NCI-H1105 (cell line): Measurements from ENCODE around the gene B9D1.

Experiments
- DNase-seq: peaks from one replicate; lab custom pipeline; 2025; lab: John Stamatoyannopoulos, UW

Gene B9D1

DNA sequence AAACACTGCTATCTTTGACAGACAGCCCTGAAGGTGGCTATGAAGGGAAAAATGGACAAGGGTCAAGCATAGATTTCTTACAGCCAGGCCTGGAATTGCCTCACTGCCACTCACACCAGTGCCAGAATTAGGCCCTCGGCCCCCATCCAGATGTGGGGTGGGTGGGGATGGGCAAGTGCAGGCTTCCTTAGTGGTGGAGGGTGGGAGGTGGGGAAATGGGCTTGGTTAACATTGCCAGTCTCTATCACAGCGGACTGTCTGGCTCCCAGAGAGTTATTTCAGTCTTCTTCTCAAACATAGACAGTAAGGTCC is 24.9 kb downstream of the B9D1 start:
- DNase-seq: no peak

DNA sequence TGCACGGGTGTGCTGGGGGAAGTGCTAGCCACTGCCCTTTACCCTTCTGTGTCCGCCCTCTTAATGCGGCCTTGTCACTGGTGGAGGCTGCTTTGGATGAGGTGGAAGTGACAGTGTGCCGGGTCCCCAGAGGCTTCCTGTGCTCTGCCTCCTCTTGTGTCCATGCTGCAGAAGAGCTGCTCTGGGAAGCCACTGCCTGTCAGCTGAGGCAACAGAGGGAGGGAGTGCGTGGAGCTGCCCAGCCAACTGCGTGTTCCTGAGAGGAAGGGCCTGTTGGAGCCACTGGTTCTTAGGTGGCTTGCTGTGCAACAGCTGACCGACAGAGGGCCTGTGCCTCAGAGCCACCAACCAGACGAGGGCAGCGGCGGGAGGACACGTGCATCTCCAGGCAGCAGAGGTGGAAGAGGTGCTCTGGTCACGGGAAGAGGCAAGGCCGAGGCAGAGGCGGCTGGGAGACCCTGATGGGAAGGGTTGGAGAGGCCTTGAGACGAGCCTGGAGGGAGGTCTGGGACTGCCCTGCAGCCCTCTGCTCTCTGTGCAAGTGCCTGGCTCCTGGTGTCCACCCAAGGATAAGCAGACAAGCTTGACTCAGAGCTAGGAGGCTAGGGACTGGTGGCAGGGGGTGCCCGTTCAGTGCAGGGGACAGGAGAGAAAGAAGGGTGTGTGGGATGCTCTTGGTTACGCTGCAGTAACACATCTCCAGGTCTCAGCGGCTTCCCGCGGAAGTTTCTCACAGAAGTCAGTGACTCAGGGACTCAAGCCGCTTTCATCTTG is 25.4 kb downstream of the B9D1 start:
- DNase-seq: no peak

DNA sequence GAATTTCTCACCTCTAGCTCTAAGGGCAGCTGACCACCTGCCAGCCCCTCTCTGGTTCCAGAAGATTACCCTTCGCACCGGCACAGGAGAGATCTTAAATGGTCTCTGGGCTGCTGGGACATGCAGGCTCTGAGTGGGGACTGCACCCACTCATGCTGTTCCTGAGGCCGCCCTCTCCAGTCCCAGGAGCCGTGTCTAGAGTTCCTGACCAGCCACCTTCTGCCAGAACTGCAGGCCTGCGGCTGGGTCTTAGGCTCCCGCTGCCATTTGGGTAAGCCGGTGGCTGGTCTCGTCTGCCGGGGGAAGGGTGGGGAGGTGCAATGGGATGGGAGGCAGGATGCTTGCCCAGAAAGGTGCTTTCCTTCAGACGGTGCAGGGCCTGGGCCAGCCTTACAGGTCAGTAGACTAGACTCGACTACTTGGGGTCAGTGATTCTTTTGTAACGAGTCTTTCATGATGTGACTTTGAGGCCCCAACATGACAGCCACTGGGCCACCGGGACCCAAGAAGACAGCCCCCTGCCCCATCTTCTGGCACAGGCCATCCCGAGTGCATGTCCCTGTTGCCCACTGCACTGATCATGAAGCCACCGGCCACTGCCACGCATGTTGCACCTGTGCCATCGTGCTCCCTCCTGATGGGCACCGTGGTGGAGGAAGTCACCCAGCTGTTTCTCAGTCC is 26.4 kb downstream of the B9D1 start:
- no peak for DNase-seq

DNA sequence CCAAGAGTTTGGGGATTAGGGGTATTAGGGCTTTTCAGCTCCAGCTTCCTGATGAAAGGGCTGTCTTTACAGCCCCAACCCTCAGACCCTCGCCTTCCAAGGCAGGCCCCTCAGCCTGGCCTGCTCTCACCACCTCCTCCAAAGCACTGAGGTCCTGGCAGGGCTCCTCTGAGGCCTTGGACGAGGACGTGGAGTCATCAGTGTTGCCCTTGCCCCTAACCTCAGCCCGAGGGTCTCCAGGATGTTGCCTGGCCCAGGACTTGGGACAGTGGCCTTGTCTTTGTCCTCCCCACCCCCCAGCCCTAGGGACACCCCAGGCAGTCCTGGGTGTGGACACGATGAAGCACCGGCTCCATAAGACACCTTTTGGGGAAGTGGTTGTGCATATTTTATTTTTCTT is 28.2 kb downstream of the B9D1 start:
- no peak for DNase-seq

DNA sequence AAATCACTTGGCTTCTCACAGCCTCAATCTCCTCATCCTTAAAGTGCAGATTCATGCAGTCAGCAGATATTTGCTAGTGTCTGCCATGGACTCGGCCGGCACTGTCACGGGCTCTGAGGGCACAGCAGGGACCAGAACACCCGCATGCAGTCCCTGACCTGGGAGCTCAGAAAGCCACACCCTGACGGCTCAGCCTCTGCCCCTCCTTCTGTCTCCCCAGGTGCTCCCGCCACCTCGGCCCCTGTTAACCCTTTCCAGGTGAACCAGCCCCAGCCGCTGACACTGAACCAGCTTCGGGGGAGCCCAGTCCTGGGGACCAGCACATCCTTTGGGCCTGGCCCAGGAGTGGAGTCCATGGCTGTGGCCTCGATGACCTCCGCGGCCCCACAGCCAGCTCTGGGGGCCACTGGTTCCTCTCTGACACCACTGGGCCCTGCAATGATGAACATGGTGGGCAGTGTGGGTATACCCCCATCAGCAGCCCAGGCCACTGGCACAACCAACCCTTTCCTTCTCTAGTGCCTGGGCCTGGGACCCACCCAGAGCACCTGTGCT is 28.7 kb downstream of the B9D1 start:
- DNase-seq: no peak

DNA sequence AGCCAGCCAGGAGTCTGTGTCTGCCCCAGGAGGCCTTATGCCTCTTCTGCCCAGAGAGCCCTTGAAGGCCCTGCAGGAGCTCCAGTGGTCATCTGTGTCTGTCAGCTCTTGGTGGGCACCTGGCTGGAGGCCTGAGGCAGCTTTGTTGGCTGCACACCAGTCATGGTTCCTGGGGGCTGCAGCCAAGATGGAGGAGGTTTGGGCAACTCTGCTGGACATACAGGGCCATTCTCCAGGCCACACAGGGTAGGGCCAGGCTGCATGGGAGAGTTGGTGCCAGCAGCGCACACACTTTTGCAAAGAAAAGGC is 29.4 kb downstream of the B9D1 start:
- no peak for DNase-seq

DNA sequence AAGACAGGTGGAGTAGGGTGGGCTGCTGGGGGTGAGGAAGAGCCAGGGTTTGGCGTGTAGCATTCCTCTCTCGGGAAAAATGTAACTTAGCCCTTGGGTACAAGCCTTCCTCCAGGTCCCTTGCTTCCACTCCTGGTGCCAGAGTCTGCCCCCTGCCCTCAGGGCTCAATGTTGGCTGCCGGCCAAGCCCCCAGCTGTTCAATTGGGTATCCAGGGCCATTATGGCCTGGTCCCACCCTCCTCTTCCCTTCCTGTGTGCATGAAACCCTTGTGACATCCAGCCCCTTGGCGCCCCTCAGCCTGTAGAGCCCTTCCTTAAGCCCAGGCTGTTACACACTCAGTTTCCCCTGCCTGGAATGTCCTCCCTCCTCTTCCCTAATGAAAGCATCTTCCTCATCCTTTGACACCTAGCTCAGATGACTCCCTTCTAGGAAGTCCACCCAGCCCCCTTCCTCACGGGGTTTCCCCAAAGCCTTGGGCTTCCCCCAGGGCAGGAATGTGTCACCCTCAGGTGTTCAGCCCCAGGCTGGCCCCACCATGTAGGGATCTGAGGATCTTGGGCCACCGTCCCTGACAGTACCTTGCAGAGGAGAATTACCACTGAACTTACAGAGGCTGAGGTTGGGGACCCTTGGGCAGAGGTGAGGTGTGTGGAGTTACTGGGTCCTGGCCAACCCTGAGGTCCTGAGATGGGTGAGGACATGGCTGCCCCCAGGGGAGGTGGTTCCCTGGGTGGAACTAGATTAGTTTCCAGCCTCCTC is 30.0 kb downstream of the B9D1 start:
- DNase-seq: no peak

DNA sequence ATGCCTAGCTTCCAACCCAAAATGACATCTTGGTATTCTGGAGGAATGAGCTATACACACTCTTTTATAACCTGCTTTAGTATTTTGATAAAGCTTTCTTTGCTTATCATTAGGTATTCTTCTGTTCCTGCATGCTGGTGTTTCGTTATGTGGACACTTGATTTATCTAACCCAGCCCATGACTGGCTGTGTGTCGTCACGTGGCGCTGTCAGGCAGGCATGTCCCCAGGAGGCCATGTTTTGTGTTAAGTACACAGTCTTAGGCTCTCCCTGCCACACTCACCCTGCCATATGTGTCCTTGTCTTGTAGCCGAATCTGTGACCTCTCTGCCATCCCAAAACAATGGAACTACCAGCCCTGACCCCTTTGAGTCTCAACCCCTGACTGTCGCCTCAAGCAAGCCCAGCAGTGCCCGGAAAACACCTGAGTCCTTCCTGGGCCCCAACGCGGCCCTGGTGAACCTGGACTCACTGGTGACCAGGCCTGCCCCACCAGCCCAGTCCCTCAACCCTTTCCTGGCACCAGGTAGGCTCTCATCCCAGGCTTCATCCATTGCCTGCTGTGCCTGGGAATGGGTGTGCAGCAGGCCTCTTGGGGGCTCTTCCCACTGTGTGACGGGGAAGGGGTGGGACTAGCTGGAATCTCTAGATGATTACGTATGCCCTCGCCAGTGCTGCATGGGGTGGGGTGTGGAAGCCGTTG is 30.8 kb downstream of the B9D1 start:
- DNase-seq: no peak

DNA sequence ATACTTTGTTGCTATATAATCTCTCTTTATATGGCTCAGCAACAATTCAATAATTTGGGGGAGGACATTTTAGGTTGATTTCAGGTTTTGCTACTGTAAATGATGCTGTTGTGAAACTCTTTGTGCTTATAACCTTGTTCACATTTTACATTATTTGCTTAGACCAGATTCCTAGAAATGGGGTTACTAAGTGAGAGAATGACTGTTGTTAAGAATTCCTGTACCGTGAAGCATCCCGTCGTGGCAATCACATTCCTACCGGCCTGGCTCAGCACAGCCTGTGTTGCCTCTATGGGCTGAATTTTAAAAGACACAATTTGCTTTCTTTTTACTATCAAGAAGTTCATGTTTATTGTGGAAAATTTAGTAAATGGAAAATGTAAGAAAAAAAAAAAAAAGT is 31.4 kb downstream of the B9D1 start:
- no peak for DNase-seq

DNA sequence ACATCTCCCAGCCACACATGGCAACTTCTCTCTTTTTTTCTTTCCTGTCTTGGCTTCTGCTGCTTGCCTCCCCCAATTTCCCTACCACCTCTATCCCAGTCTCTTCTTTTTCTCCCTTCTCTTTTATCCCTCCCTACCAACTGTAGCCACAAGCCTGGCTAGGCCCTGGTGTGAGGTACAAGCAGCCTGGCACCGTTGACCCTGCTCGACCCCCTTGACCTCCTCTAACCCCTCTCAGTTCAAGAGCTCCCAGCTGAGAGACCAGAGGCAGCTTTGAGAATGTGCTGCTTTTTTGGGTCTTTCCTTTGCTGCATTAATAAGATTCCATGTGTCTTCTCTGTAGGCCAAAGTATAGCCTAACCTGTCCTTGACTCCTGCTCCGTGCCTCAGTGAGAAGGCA is 32.3 kb downstream of the B9D1 start:
- no peak for DNase-seq

DNA sequence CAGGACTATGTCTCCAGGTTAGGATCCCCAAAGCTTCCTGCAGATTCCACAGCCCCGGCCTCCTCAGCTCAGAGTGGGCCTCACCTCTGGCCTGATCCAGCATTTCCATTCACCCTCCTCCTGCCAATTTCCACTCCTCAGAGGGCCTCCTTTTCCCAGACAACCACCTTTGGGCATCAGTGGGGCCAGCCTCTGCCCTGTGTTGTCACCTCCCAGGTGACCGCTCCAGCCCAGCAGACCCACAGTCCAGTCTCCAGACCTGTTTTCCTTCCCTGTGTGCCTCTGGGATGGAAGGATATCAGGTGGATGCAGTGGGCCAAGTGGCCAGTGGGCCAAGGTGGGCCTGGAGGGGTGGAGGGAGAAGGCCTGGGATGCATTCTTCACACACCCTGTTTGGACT is 32.7 kb downstream of the B9D1 start:
- no peak for DNase-seq

DNA sequence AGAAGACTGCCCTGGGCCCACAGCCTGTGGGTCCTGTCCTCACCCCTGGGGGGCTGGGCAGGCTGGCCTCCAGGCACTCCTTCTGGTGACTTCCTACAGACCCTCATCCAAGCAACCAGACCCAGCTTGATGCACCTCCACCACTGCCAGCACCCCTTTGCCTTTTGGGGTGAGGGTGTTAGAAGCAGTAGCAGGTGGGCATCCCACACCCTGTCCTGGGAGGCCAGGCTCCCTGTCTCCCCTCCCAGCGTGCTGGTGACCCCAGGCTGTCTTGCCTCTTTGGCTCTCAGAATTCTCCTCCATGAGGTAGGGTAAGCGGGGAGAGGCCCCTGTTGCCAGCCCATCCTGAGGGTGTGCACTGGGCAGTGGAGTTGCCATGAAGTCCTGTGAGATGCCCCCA is 33.4 kb downstream of the B9D1 start:
- no peak for DNase-seq

DNA sequence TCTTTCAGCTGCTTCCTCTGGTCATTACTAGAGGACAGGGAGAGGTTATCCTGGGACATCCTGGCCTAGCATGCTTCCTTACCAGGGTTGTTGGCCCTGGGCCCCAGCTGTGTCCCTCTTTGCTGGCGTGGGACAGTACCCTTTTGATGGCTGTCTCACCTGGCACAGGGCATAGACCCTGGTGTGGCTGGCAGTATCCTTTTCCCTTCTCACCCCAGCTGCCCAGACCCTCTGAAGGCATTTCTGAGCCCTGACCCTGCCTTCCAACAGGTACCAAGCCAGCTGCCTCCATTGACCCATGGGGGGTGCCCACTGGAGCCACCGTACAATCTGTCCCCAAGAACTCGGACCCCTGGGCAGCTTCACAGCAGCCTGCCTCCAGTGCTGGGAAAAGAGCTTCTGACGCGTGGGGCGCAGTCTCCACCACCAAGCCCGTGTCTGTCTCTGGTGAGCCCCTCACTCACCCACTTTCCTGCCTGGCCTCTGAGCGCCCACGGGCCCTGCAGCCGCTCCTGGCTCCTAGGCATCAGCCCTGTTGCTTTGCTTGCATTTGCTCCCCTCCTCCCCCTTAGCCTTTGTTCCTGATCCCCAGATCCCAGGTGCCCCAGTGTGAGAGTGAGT is 34.0 kb downstream of the B9D1 start:
- DNase-seq: no peak

DNA sequence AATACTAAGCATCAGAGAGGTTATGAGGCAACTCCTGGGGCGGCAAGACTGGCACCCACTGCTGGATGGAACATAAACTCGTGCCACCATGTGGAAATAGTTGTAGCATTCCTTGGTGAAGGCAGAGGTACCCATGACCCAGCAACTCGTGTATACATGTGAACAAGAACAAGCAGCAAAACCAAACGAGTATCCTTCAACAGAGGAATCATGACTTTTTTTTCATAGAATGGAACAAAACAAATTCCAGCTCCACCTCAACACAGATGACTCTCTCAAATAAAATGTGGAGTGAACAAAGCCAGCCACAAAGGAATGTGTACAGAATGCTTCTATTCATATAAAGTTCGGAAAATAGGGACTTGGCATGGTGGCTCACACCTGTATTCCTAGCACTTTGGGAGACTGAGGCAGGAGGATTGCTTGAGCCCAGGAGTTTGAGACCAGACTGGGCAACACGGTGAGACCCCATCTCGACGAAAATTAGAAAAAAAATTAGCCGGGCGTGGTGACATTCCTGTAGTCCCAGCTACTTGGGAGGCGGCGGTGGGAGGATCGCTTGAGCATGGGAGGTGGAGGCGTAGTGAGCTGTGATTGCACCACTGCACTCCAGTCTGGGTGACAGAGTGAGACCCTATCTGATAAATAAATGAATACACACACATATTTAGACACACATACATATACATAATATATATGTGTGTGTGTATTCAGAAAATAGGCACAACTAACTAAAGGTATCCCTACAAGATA is 35.3 kb downstream of the B9D1 start:
- DNase-seq: no peak

DNA sequence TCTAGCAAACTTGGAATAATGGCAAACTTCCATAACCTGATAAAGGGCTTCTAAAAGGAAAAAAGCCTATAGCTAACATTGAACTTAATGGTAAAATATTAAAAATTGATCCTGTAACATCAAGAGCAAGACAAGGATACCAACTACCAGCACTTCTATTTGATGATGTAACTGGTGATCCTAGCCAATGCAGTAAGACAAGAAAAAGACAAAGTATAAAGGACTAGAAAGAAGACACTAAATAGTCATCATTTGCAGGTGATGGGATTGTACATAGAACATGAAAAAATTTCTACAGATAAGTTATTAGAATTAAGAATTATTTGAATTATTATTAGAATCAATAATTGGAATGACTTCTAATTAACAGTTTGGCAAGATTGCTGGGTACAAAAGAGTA is 37.0 kb downstream of the B9D1 start:
- no peak for DNase-seq

DNA sequence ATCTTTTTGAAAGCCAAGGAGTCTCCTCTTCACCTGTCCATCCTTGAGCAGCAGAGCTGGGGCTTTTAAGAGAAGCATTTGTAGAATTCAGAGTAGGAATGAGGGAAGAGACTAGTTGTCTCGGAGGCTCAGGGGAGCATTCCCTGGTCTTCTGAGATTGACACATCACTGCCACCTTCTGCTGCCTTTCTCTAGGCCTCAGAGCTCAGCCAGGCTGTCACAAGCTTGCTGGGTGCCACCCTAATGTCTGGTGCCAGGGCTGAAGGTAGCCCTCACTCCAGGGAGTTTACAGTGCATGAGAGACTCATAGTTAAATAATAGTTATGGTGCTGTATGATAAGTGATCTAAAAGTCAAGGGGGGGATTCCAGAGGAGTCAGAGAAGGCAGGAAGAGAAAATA is 39.7 kb downstream of the B9D1 start:
- no peak for DNase-seq

DNA sequence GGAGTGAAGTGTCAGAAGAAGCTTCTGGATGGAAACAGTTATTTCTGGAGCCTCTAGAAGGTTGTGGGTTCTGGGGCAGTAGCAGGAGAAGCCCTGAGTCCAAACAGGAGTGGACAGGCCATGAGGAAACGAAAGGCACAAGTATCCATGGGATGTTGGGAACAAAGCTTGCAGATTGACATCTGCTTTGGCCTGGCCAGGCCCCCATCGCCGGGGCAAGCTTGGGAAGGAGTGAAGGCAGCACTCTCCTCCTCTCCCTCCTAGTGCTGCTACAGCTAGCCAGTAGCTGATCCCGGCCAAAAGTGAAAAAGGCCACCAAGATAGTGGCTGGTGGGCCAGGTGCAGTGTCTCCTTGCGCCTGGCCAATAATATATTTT is 40.4 kb downstream of the B9D1 start:
- no peak for DNase-seq

DNA sequence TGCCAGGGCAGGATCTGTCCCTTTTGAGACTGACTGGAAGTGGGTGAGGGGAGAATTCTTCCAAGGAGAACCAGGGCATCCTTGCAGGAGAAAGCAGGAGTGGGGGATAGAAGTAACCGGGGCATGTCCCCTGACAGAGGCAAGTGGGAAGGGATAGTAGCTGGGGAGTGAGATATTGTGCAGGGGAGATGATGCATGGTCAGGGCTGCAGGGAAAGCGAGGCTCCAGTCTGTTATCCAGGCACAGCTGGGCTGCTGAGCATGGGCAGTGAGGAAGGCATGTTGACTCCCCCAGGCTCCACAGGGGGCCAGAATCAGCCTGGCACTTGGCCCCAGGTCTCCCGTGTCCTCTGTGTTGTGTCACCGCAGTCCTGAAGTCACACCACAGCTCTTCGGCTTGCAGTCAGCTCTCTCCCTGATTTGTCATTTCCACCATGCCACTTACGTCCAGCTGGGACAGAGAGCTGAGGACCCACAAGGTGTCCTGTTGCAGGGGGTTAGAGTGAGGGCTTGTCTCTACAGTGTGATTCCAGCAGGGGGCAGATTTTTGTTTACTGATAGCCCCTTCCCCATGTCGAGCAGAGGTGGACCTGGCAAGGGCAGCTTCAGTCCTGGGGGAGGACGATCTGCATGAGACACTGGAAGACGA is 40.9 kb downstream of the B9D1 start:
- DNase-seq: no peak

DNA sequence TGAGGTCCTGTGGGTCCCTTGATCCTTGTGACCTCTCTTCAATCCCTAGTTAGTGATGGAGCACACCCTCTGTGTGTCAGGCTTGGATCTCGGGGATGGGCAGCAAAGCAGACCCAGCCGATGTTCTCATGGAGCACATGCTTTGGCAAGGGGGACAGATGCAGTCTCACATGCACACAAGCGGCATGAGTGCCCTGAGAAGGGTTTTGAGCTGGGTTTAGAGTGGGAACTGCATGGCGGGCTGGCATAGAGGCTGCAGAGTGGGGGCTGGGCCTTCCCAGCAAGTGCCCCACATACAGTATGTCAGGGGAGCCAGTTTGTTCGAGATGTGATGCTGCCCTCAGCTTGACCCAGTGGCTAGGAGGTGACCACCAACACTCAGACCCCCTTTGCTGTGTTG is 41.6 kb downstream of the B9D1 start:
- DNase-seq: no peak

DNA sequence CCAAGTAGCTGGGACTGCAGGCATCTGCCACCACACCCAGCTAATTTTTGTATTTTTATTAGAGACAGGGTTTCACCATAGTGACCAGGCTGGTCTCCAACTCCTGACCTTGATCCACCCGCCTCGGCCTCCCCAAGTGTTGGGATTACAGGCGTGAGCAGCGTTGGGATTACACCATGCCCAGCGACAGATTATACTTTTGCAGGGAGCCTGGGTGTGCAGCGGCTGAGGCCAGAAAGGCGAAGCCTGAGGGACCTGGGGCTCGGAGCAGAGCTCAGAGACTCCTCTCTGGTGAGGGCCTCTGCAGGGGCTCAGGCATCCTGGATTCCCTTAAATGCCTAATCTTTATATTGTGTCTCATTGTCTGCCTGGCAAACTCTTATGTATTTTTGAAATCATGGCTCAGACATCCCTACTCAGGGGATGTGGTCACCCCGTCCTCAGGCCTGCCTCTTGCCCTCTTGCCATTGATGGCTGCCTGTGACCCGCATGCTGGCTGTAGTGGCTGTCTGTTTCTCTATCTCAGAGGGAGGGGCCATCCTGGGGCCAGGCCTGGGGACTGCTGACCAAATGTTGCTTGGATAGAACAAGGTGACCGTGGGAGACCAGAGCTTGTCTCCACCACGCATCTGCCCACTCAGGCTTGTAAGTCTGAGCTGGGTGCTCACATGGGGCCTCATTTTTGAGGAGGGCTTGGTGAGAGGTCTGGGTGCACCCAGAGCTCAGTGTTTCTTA is 42.6 kb downstream of the B9D1 start:
- DNase-seq: no peak
